HEK293 (cell line): ENCODE data around the gene SETD2.

Experiments used
- BCL11B ChIP-seq: fragments of 450-650 bp; formaldehyde crosslinking; IDR thresholded peaks from 2 replicates; pipeline ENCODE4 v1.5.1; 2016; ENCODE audit warnings: low read depth, missing biosample characterization, missing genetic modification characterization
- GLI4 ChIP-seq: fragments of 450-650 bp; formaldehyde crosslinking; IDR thresholded peaks from 2 replicates; pipeline ENCODE4 v1.5.1; 2016; ENCODE audit warnings: missing biosample characterization, missing genetic modification characterization
- GLIS1 ChIP-seq: fragments of 450-650 bp; formaldehyde crosslinking; IDR thresholded peaks from 2 replicates; pipeline ENCODE4 v1.5.1; 2016; ENCODE audit warnings: missing biosample characterization, missing genetic modification characterization
- GLIS2 ChIP-seq: fragments of 450-650 bp; formaldehyde crosslinking; IDR thresholded peaks from 2 replicates; pipeline ENCODE4 v1.5.1; 2016; ENCODE audit warnings: missing biosample characterization, missing genetic modification characterization
- IKZF3 ChIP-seq: fragments of 450-650 bp; IDR thresholded peaks from 2 replicates; pipeline ENCODE4 v1.5.0; 2018; ENCODE audit warnings: missing biosample characterization, mild to moderate bottlenecking, missing genetic modification characterization, moderate library complexity
- KLF1 ChIP-seq: fragments of 450-650 bp; formaldehyde crosslinking; IDR thresholded peaks from 2 replicates; pipeline ENCODE4 v1.5.1; 2016; ENCODE audit warnings: missing biosample characterization, missing genetic modification characterization
- KLF7 ChIP-seq: fragments of 450-650 bp; formaldehyde crosslinking; IDR thresholded peaks from 2 replicates; pipeline ENCODE4 v1.5.1; 2016; ENCODE audit warnings: missing biosample characterization, missing genetic modification characterization, borderline replicate concordance
- KLF8 ChIP-seq: fragments of 450-650 bp; formaldehyde crosslinking; IDR thresholded peaks from 2 replicates; pipeline ENCODE4 v1.5.1; 2016; ENCODE audit warnings: missing biosample characterization, missing genetic modification characterization
- OSR2 ChIP-seq: fragments of 450-650 bp; formaldehyde crosslinking; IDR thresholded peaks from 2 replicates; pipeline ENCODE4 v1.5.1; 2016; ENCODE audit warnings: missing biosample characterization, missing genetic modification characterization
- YY1 ChIP-seq: fragments of 450-650 bp; formaldehyde crosslinking; IDR thresholded peaks from 2 replicates; pipeline ENCODE4 v1.5.1; 2018; ENCODE audit warnings: missing biosample characterization, missing genetic modification characterization
- ZBTB11 ChIP-seq: fragments of 450-650 bp; formaldehyde crosslinking; conservative IDR thresholded peaks from 2 replicates; pipeline ENCODE4 v1.5.1; 2016; ENCODE audit warnings: low read depth, missing biosample characterization, missing genetic modification characterization
- ZBTB21 ChIP-seq: fragments of 450-650 bp; formaldehyde crosslinking; IDR thresholded peaks from 2 replicates; pipeline ENCODE4 v1.5.1; 2017; ENCODE audit warnings: missing biosample characterization, missing genetic modification characterization
- ZBTB48 ChIP-seq: fragments of 450-650 bp; formaldehyde crosslinking; IDR thresholded peaks from 2 replicates; pipeline ENCODE4 v1.5.1; 2016; ENCODE audit warnings: missing biosample characterization, missing genetic modification characterization
- ZBTB8A ChIP-seq: fragments of 450-650 bp; formaldehyde crosslinking; IDR thresholded peaks from 2 replicates; pipeline ENCODE4 v1.5.1; 2016; ENCODE audit warnings: missing biosample characterization, missing genetic modification characterization
- ZNF121 ChIP-seq: fragments of 450-650 bp; formaldehyde crosslinking; IDR thresholded peaks from 2 replicates; pipeline ENCODE4 v1.5.1; 2016; ENCODE audit warnings: missing biosample characterization, missing genetic modification characterization
- ZNF133 ChIP-seq: fragments of 450-650 bp; formaldehyde crosslinking; IDR thresholded peaks from 2 replicates; pipeline ENCODE4 v1.5.1; 2016; ENCODE audit warnings: missing biosample characterization, missing genetic modification characterization
- ZNF2 ChIP-seq: fragments of 450-650 bp; formaldehyde crosslinking; IDR thresholded peaks from 2 replicates; pipeline ENCODE4 v1.5.1; 2016; ENCODE audit warnings: missing biosample characterization, missing genetic modification characterization
- ZNF202 ChIP-seq: fragments of 450-650 bp; formaldehyde crosslinking; IDR thresholded peaks from 2 replicates; pipeline ENCODE4 v1.5.1; 2016; ENCODE audit warnings: missing biosample characterization, missing genetic modification characterization, borderline replicate concordance
- ZNF214 ChIP-seq: fragments of 450-650 bp; formaldehyde crosslinking; IDR thresholded peaks from 2 replicates; pipeline ENCODE4 v1.5.1; 2017; ENCODE audit warnings: missing biosample characterization, mild to moderate bottlenecking, missing genetic modification characterization, borderline replicate concordance
- ZNF221 ChIP-seq: fragments of 450-650 bp; formaldehyde crosslinking; IDR thresholded peaks from 2 replicates; pipeline ENCODE4 v1.5.1; 2017; ENCODE audit warnings: missing biosample characterization, missing genetic modification characterization, borderline replicate concordance
- ZNF266 ChIP-seq: fragments of 450-650 bp; formaldehyde crosslinking; IDR thresholded peaks from 2 replicates; pipeline ENCODE4 v1.5.1; 2016; ENCODE audit warnings: missing biosample characterization, missing genetic modification characterization, low read depth
- ZNF335 ChIP-seq: fragments of 450-650 bp; formaldehyde crosslinking; conservative IDR thresholded peaks from 2 replicates; pipeline ENCODE4 v1.5.1; 2016; ENCODE audit warnings: missing biosample characterization, missing genetic modification characterization
- ZNF521 ChIP-seq: fragments of 450-650 bp; formaldehyde crosslinking; IDR thresholded peaks from 2 replicates; pipeline ENCODE4 v1.5.1; 2017; ENCODE audit warnings: missing biosample characterization, mild to moderate bottlenecking, missing genetic modification characterization
- ZNF555 ChIP-seq: fragments of 450-650 bp; formaldehyde crosslinking; conservative IDR thresholded peaks from 2 replicates; pipeline ENCODE4 v1.5.1; 2017; ENCODE audit warnings: missing biosample characterization, mild to moderate bottlenecking, missing genetic modification characterization, inconsistent platforms
- ZNF561 ChIP-seq: fragments of 450-650 bp; IDR thresholded peaks from 2 replicates; pipeline ENCODE4 v1.5.1; 2018; ENCODE audit warnings: missing biosample characterization, missing genetic modification characterization, borderline replicate concordance
- ZNF658 ChIP-seq: fragments of 450-650 bp; formaldehyde crosslinking; IDR thresholded peaks from 2 replicates; pipeline ENCODE4; 2016; ENCODE audit warnings: missing biosample characterization, missing genetic modification characterization
- ZNF791 ChIP-seq: fragments of 450-650 bp; formaldehyde crosslinking; IDR thresholded peaks from 2 replicates; pipeline ENCODE4 v1.5.1; 2016; ENCODE audit warnings: missing biosample characterization, missing genetic modification characterization
- ZSCAN30 ChIP-seq: fragments of 450-650 bp; IDR thresholded peaks from 2 replicates; pipeline ENCODE4 v1.5.1; 2018; ENCODE audit warnings: missing biosample characterization, mild to moderate bottlenecking, missing genetic modification characterization, moderate library complexity
- TF ChIP-seq, protein P1 (sequence below): fragments of 450-650 bp; formaldehyde crosslinking; IDR thresholded peaks from 2 replicates; pipeline ENCODE4 v1.5.1; 2017; ENCODE audit warnings: missing biosample characterization, missing genetic modification characterization
- TF ChIP-seq, protein P2 (sequence below): IDR thresholded peaks from 2 replicates; pipeline ENCODE4 v1.6.1; 2011; ENCODE audit warnings: mild to moderate bottlenecking, low read depth, low read length, borderline replicate concordance
- TF ChIP-seq, protein P3 (sequence below): fragments of 450-650 bp; formaldehyde crosslinking; IDR thresholded peaks from 2 replicates; pipeline ENCODE4 v1.5.1; 2016; ENCODE audit warnings: missing biosample characterization, missing genetic modification characterization

SETD2 gene

GRCh38 chr3:46978985-46979944 is 184.6 kb downstream of the SETD2 start, which contains the start of gene NBEAL2 (continued):
- no peak for TF ChIP-seq ZNF266 (tag by site-specific recombination)
- TF ChIP-seq ZNF2 (tag by site-specific recombination) = peak; percentile 20; the same call in 1 of the 2 replicates
- TF ChIP-seq, protein P1, sequence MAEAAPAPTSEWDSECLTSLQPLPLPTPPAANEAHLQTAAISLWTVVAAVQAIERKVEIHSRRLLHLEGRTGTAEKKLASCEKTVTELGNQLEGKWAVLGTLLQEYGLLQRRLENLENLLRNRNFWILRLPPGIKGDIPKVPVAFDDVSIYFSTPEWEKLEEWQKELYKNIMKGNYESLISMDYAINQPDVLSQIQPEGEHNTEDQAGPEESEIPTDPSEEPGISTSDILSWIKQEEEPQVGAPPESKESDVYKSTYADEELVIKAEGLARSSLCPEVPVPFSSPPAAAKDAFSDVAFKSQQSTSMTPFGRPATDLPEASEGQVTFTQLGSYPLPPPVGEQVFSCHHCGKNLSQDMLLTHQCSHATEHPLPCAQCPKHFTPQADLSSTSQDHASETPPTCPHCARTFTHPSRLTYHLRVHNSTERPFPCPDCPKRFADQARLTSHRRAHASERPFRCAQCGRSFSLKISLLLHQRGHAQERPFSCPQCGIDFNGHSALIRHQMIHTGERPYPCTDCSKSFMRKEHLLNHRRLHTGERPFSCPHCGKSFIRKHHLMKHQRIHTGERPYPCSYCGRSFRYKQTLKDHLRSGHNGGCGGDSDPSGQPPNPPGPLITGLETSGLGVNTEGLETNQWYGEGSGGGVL (tag by site-specific recombination) = no peak
- no peak for TF ChIP-seq ZNF221 (tag by site-specific recombination)
- TF ChIP-seq ZNF202 = no peak
- no peak for TF ChIP-seq BCL11B
- no peak for TF ChIP-seq ZNF521 (tag by site-specific recombination)
- TF ChIP-seq KLF1 (tag by site-specific recombination) = peak; percentile 89
- no peak for TF ChIP-seq ZBTB21 (tag by site-specific recombination)
- peak; percentile 42; the same call in 1 of the 2 replicates for TF ChIP-seq OSR2
- TF ChIP-seq ZSCAN30 = peak; percentile 56; the same call in 1 of the 2 replicates
- no peak for TF ChIP-seq ZNF555
- TF ChIP-seq ZNF658 = no peak
- peak; percentile 40; the same call in 1 of the 2 replicates for TF ChIP-seq KLF7 (tag by site-specific recombination)
- TF ChIP-seq ZNF335 = peak; percentile 92
- 0 out of 2 replicates have a peak, but pooled peaks have one; percentile 50 for TF ChIP-seq ZNF561 (tag by site-specific recombination)
- TF ChIP-seq GLI4 = no peak
- TF ChIP-seq GLIS1 (tag by site-specific recombination) = peak; percentile 52
- no peak for TF ChIP-seq ZNF791 (tag by site-specific recombination)
- TF ChIP-seq ZNF121 = no peak
- peak; percentile 39; the same call in 1 of the 2 replicates for TF ChIP-seq ZBTB48 (tag by site-specific recombination)
- TF ChIP-seq IKZF3 (tag by site-specific recombination) = no peak
- no peak for TF ChIP-seq ZNF133 (tag by site-specific recombination)
- TF ChIP-seq, protein P2, sequence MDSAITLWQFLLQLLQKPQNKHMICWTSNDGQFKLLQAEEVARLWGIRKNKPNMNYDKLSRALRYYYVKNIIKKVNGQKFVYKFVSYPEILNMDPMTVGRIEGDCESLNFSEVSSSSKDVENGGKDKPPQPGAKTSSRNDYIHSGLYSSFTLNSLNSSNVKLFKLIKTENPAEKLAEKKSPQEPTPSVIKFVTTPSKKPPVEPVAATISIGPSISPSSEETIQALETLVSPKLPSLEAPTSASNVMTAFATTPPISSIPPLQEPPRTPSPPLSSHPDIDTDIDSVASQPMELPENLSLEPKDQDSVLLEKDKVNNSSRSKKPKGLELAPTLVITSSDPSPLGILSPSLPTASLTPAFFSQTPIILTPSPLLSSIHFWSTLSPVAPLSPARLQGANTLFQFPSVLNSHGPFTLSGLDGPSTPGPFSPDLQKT = no peak
- TF ChIP-seq ZBTB11 (tag by site-specific recombination) = no peak
- peak; percentile 99 for TF ChIP-seq ZBTB8A (tag by site-specific recombination)
- TF ChIP-seq GLIS2 (tag by site-specific recombination) = peak; percentile 79
- TF ChIP-seq ZNF214 (tag by site-specific recombination) = no peak
- TF ChIP-seq YY1 (tag by site-specific recombination) = peak; percentile 39; the same call in 1 of the 2 replicates
- TF ChIP-seq KLF8 = peak; percentile 87
- TF ChIP-seq, protein P3, sequence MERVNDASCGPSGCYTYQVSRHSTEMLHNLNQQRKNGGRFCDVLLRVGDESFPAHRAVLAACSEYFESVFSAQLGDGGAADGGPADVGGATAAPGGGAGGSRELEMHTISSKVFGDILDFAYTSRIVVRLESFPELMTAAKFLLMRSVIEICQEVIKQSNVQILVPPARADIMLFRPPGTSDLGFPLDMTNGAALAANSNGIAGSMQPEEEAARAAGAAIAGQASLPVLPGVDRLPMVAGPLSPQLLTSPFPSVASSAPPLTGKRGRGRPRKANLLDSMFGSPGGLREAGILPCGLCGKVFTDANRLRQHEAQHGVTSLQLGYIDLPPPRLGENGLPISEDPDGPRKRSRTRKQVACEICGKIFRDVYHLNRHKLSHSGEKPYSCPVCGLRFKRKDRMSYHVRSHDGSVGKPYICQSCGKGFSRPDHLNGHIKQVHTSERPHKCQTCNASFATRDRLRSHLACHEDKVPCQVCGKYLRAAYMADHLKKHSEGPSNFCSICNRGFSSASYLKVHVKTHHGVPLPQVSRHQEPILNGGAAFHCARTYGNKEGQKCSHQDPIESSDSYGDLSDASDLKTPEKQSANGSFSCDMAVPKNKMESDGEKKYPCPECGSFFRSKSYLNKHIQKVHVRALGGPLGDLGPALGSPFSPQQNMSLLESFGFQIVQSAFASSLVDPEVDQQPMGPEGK (tag by site-specific recombination) = peak; percentile 78
